Stimulated activated CD8-positive, alpha-beta memory T cell treated with anti-CD3 and anti-CD28 coated beads, Interleukin-15, amount 100 ng/mL, for 1 hour (primary cell): ENCODE data around the gene FBXW10B.
"Not testable (repeated sequence)": the region's sequence is repeated elsewhere in the genome, so short reads cannot be mapped to it uniquely, and the experiment has no call there.

Experiments
- DNase-seq: peaks from one replicate; pipeline ENCODE4 v3.0.0-alpha.2; 2020; ENCODE audit warnings: low read depth

FBXW10B gene

DNA sequence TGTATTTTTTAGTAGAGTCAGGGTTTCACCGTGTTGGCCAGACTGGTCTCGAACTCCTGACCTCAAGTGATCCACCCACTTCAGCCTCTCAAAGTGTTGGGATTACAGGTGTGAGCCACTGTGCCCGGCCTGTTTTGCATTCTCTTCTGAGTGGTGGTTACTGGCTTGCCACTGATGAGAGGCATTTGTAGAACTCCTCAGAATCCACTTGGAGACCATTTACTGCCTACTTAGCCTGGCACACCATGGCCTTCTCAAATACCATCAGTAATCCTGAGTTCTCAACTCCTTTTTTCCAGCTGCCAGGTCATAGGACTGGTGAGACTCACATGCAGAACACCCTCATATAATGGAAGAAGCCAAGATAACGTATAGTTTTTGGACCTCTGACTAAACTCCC, 22.5 kb upstream of the FBXW10B start:
- not testable (repeated sequence) for DNase-seq

DNA sequence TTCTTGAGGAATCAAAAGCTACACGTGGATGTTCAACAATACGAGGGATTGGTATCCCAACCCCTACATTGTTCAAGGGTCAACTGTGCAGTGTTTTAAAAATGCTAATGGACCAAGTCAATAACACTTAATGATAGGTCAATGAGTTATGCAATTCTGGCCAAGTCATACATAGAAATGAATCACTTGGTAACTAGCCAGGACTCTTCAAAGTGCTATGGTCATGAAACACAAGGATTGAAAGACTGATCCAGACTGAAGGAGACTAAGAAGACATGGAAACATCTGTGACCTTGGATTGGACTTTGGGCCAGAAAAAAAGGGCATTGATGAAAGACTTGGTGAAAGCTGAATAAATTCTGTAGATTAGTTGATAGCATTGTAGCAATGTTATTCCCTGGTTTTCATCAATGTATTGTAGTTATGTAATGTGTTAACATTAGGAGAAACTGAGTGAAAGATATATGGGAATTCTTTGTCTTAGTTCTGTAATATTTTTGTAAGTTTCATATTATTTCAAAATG, 11.5 kb upstream of the FBXW10B start:
- DNase-seq = not testable (repeated sequence)

DNA sequence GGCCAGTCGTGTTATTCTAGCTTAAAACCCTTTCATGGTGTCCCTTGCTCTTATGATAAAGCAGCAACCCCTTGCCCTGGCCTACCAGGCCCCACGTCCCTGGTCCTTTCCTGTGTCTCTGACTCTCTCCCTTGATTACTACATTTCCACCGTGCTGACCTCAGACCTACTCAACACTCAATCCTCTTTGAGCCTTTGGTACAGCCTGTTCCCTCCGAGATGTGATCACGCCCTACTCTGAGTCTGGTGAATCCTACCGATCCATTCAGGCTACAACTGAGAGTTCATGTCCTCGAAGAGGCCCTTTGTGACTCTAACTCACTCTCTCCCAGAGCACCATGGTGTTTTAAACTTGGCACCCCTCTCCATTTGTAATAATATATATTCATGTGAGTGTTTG, 10.5 kb upstream of the FBXW10B start:
- DNase-seq = not testable (repeated sequence)

DNA sequence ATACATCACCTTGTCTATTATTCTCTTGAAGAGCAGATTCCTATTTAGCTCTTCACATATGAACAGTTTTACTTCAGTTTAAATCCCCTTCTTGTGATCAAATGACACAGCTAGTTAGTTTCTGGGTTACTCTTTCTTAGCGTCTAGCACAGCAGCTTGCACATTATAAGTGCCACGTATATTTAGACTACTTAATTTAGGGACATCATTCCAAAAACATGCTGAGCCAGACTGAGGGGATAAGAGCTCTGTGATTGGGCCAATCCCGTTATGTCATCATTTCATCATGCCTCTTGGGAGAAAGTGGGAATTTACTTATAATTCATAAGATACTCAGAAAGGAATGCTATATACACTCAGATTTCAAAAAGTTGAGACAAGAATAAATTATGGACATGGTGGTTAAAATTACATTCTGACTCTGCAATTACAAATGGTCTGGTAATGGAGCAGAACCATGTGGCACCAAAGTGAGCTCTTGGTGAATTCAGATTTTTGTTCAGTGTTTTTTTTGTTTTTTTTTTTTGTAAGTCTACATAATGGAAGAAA, 4.2 kb upstream of the FBXW10B start:
- not testable (repeated sequence) for DNase-seq

DNA sequence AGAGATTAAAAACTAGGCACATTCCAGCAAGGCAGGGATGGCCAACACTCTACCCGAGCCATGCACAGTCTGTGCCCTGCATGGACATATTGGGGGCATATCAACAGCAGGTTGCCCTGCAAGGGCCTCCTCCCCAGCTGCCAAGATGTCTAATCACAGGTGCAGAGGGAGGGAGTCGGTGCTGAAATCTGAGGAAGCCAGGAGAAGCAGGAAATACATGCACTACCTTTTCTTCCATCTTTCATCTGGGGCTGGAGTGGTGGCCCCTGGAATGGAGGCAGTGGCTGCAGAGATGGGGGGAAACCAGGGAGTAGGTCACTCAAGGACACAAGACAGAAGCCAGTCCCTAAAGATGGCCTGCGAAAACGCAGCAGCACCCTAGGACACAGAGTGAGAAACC, 3.8 kb upstream of the FBXW10B start:
- DNase-seq = not testable (repeated sequence)

DNA sequence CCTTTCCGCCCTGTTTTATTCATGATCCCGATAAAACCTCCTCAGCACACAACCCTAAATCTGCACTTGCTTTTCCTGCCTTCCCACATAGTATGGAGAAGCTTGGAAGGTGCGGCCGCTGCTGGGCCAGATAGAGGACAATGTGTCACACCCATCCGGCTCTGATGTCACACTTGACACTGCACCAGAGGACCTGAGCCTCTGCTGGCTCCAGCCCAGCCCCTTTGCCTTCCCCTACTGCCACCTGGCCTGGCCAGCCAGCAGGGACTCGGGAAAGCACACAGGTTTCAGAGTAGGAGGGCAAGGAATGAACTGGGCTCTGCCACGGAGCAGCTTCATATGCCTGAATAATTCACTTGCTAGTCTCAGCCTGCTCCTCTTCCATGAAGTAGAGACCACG, 2.6 kb upstream of the FBXW10B start:
- DNase-seq = not testable (repeated sequence)

DNA sequence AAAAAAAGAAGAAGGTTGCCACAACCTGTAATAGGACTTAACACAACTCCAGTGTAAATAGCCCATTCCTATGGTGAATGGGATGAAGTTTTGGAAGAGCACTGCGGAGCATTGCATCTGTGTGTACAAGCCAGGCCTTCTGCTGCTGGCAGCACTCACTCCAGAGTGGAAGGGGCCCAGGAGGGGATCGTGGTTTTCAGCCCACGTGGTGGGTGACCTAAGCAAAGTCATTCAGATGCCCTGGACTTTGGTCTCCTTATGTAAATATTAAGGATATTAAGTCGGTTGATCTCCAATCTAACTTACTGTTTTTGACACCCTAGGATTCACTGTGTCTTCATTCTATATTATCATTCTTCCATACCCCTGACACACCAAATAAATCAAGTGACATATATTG, 2.7 kb downstream of the FBXW10B start:
- DNase-seq = not testable (repeated sequence)

DNA sequence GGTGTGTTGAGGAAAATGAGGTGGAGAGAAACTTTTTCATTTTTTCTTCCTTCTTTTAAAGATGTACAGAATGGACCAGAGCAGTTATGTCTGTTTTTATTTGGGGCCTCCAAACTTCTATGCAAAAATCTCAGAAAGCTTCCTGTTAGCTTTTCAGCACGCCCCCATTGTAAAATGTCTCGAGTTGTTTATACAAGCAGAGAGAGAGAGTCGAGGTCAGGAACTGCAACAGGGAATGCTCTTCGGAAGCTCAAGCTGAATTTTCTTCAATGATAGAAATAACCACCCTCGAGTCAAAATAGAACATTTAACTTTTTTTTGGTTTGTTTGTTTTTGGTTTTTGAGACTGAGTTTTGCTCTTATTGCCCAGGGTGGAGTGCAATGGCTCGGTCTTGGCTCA, 3.7 kb downstream of the FBXW10B start:
- not testable (repeated sequence) for DNase-seq

DNA sequence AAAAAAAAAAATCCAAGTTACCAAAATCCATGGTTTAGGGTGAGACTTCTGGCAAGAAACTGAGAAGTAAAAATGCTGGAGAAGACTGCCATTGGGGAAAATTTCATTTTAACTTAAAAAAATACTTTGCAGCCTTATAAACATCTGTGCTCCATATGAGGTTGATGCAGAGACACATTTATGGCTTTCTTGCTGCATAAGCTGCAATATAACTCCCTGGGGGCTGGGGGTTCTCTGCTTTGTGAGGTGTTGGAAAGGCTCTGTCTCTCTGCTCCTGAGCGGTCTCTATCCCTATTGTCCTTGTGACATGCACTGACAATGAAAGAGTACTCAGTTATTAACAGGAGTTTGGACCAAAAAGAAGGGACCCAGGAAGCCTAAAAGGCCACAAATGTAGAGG, 6.4 kb downstream of the FBXW10B start:
- not testable (repeated sequence) for DNase-seq

DNA sequence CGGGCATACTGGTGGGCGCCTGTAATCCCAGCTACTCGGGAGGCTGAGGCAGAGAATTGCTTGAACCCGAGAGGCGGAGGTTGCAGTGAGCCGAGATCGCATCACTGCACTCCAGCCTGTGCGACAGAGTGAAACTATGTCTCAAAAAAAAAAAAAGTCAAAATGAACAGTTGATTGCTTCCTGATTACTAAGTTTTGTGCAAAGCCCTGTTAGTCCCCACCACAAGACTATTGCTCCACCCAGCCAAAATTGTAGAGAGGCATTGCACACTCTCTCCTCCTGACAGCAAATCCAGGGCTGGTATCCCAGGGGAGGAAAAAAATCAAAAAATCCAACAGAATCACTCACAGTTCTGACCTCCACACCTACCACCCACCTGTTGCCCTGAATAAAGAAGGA, 26.5 kb downstream of the FBXW10B start:
- not testable (repeated sequence) for DNase-seq

DNA sequence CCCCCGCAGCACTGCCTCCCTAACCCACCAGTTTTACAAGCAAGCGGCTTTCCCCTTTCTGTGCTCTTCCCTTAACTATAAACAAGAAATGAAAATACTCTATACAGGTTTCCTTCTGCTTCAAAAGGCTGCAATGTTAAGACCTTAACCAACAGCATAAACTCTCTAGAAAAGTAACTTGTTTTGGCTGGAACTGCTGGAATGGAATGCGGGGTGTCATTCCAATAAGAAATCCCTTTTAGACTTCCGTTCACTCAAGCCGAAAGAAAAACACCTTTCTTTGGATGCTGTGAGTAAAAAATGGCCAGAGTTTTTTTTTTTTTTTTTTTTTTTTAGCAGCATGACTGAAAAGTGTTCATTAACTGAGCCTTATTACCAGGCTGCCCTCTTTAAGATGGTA, 27.5 kb downstream of the FBXW10B start:
- DNase-seq = not testable (repeated sequence)

DNA sequence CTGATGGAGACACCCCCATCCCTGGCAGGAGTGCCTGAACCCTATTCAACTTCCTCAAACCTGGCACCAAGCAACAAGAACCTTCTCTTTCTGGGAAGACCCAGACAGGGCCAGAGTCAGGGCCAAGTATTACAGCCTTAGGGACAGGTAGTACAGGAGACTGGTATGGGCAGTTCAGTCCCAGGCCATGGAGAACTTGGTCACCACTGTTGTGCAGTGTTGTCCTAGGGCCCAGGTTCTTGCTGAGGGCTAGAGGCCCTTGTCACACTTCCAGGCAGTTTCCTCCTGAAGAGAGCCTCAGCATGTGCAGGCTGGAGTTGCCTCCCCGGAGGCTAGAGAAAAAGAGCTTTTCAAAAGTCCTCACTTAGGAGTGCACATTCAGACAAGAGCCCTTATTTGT, 28.7 kb downstream of the FBXW10B start:
- DNase-seq = not testable (repeated sequence)

DNA sequence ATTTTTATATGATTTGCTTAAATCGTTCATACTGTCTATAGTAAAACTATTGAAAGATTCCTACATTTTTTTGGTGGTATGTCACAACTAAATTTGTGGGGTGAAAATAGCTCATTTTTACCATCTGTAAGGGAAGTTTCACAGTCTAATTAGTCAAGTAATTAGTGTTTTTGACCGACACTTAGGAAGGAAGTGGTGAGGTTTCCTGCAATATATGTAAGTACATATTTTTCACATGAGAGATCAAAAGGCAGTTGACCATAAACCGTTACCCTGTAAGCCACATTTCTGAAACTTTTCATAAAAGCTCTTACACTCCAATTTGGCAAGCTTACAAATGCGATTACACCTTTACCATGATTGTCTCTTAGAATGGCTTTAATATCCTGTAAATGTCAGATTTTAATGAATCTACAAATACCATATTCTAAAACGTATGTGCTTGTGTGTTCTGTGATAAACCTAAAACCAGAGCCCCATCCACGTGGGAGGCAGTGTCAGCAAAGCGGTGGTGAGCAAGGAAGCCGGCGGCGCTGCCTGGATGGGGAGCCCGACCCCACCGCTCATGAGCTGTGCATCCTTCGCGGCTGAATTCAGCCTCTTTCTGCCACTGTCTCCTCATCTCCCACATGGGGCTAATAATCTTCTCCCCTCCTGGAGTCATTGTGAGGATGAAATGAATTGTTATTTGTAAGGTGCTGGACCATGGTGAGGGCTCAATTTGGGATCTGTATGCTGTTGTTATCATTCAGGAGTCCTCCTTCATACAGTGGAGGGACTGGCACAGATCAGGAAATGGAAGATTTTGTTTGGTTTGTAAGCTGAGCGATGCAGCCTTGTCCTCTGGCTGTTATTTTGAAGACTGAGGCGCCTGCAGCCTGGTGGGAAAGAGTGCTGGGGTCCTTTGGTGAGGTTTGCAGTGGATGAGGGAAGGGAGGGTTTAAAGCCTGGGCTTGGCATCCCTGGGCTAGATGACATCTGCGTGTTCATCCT, 29.7 kb downstream of the FBXW10B start:
- not testable (repeated sequence) for DNase-seq

DNA sequence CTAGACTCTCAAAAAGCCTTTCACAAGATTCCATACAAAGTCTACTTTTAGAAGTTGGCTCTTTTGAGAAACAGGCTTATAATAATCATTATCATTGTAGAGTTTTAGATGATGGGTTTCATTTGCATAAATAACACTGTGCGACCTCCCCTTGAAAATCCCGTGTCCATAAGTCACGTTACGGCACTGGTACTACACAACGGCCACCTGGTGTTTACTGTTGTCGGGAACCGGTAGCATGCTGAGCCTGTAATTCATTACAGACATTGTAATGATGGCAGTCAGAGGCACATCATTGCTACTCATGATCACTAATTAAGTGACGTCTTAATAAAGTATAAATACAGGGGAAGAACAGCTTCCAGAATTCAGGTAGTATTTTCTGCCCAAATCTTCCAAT, 31.5 kb downstream of the FBXW10B start:
- not testable (repeated sequence) for DNase-seq

DNA sequence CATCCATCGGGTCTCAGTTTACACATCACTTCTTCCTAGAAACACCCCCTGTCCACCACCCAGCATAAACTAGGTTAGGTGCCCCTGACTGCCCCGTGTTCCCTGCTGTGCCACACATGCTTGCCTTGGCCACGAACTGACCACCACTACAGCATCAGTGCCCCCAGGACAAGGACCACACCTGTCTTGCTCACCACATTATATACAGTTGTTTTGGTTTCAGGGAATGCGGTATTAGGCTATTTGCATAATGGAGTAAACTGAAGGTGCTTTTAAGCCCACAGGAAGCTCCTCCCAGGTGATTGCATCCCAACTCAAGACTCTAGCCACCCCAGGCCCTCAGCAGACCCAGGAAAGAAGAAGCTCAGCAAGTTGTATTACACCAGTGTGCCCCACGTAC, 36.2 kb downstream of the FBXW10B start:
- not testable (repeated sequence) for DNase-seq

DNA sequence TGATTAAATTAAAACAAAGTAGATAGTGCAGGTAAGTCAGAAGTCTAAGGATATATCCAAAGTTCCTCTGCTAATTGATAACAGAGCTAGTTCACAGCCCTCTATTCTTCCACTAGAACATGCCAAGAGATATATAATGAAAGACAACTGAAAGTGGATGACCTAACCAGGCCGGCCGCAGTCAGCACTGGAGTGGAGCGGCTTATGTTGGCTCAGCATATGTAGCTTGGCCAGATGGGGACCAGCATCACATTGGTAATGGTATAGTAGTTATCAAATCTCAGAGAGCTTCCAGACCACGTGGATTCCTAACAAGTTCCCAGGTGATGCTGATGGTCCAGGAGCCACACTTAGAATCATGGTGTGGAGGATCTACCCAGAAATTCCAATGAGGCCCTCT, 38.0 kb downstream of the FBXW10B start:
- not testable (repeated sequence) for DNase-seq

DNA sequence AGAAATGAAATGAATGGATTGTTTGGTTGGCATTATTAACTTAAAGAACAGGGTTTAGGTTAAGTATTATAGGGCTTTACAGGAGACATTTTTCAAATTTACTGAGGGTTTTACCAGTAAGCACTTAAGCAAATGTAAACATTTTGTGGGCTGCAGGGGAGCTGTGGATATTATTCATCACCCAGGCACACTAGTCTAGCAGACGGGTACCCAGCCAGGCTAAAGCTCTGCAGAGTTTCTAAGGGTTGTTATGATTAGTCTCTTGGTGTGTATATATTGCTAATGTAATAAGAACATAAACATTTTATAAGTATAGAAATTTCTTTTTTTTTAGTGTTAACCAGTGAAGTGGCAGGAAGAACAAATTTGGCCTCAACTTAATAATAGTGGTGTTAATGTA, 42.7 kb downstream of the FBXW10B start:
- not testable (repeated sequence) for DNase-seq

DNA sequence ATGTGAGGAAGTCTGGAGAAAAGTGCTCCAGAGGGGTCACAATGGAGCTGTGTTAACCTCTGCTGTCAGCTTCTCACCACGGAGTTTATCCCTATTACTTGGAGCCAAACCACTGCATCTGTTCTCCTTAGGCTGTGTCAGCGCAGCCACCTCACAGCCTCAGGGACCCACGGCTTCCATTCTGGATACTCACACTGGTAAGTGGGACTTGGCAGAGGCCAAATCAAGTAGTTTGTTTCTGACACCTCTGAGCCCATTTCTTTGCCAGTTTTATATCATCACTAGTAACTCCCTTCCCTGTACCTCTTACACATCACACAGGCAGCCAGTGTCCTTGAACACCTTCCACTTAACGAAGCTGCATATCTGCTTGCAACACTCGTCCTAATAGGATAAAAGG, 44.8 kb downstream of the FBXW10B start:
- DNase-seq = not testable (repeated sequence)

DNA sequence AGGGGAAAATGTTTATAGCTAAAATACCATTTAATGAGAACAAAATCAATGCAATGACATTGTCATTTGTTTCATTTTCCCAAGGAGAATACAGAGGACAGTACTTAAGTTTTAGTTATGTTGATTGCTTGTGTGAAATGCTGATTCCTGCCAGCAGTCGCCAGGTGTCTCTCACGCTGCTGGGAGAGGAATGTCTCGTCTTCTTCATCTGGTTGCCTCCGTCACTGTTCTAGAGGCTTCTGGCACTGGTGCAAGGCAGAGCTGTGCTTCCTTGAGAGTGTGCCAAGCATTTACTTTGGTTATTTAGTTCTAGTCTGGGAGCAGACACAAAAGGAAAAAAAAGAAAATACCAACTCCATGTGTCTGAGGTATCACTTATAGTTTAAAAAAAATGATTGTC, 45.6 kb downstream of the FBXW10B start:
- DNase-seq = not testable (repeated sequence)
